Vagina (tissue), 2 donors: ENCODE data around the gene PTP4A2. TPM values are rescaled to one million over a fixed set of nuclear protein-coding genes. Genes with fewer than 3 reads are reported as not detected.

Experiments used
- DNase-seq, 2 donors: peaks; one replicate each; pipeline ENCODE4 v3.0.0-alpha.2; 2017; ENCODE audit errors: extremely low spot score in 2 of 2
- H3K27ac ChIP-seq: fragments of 200-600 bp; sonication (generic); one replicate; pipeline ENCODE4 v1.5.1; 2019
- H3K27me3 ChIP-seq: fragments of 200-600 bp; sonication (generic); one replicate; pipeline ENCODE4 v1.5.1; 2019
- H3K36me3 ChIP-seq, 2 donors: fragments of 200-600 bp; sonication (generic); one replicate each; pipeline ENCODE4 v1.5.1; 2017 to 2019
- H3K4me1 ChIP-seq: fragments of 200-600 bp; sonication (generic); one replicate; pipeline ENCODE4 v1.5.1; 2019
- H3K4me3 ChIP-seq, 2 donors: fragments of 200-600 bp; sonication (generic); 1 replicate in 1 of 2; 2 replicates in 1 of 2; pipeline ENCODE4 v1.5.1; 2016 to 2019
- H3K9me3 ChIP-seq: fragments of 200-600 bp; sonication (generic); one replicate; pipeline ENCODE4 v1.5.1; 2019
- CTCF ChIP-seq, 3 experiments: fragments of 450-650 bp in 2 of 3; fragments of 200-600 bp in 1 of 3; sonication (generic) in 1 of 3; IDR thresholded peaks; one replicate each; pipeline ENCODE4 v1.5.1; 2017 to 2019; ENCODE audit warnings: antibody characterized with exemption in 3 of 3, mild to moderate bottlenecking in 2 of 3, moderate library complexity in 2 of 3
- POLR2A ChIP-seq, 2 donors: fragments of 450-650 bp; IDR thresholded peaks; one replicate each; pipeline ENCODE4 v1.6.1; 2017; ENCODE audit warnings: antibody characterized with exemption in 2 of 2, mild to moderate bottlenecking in 2 of 2, moderate library complexity in 2 of 2
- POLR2AphosphoS5 ChIP-seq, 2 donors: sonication (generic); formaldehyde crosslinking; IDR thresholded peaks; one replicate each; pipeline ENCODE4 v1.9.0; 2017; ENCODE audit warnings: antibody characterized with exemption in 2 of 2, mild to moderate bottlenecking in 2 of 2, low read depth in 1 of 2; ENCODE audit not compliant: insufficient read depth in 1 of 2
- intact Hi-C: fragments of 100-400 bp; cut with DNase I; formaldehyde crosslinking; loops from one replicate; pipeline ENCODE4 v1.15.1; 2023
- total RNA-seq: library from RNA; depleted of rRNA; stranded (reverse); fragments of >200 nt; gene quantifications from one replicate; pipeline ENCODE4 v1.2.3, GENCODE V29; 2016

Gene PTP4A2
- total RNA-seq, 1 donor from 2014 or later = 112 TPM

- DNase-seq = no peak
- TF ChIP-seq POLR2A (IDR thresholded peaks at IDR 0.05) = no peak
- no peak for TF ChIP-seq POLR2AphosphoS5 (IDR thresholded peaks at IDR 0.05; ENCODE audit: insufficient read depth in 1 of 2, low read depth in 1 of 2)
- no peak for TF ChIP-seq CTCF (IDR thresholded peaks at IDR 0.05)
- intact Hi-C loops = no loop called here
- no peaks in the 10 kb centered on the region for H3K27me3 ChIP-seq
- no peaks in the 10 kb centered on the region for H3K4me1 ChIP-seq
- H3K27ac ChIP-seq = no peak overlapping the region
- no peaks in the 10 kb centered on the region for H3K9me3 ChIP-seq
- no peaks in the 10 kb centered on the region for H3K36me3 ChIP-seq
- no peak overlapping the region for H3K4me3 ChIP-seq
Observed at GRCh38 chr1:31860581-31860980, 77.6 kb downstream of the PTP4A2 start.

- H3K27ac ChIP-seq = no peak overlapping the region
- no peaks in the 10 kb centered on the region for H3K27me3 ChIP-seq
- no peak for DNase-seq
- intact Hi-C loops = no loop called here
- H3K36me3 ChIP-seq = no peaks in the 10 kb centered on the region
- H3K4me1 ChIP-seq = no peaks in the 10 kb centered on the region
- no peak overlapping the region for H3K4me3 ChIP-seq
- no peaks in the 10 kb centered on the region for H3K9me3 ChIP-seq
- TF ChIP-seq POLR2A (IDR thresholded peaks at IDR 0.05) = no peak
- no peak for TF ChIP-seq POLR2AphosphoS5 (IDR thresholded peaks at IDR 0.05; ENCODE audit: insufficient read depth in 1 of 2, low read depth in 1 of 2)
Observed at GRCh38 chr1:31859719-31860118, 78.4 kb downstream of the PTP4A2 start.

GRCh38 chr1:31859044-31859443 lies 79.1 kb downstream of the PTP4A2 start:
- no peak for DNase-seq
- Histone ChIP-seq H3K27me3 (no peaks in the 10 kb centered on the region), H3K9me3 (no peaks in the 10 kb centered on the region), H3K4me3 (no peak overlapping the region), H3K27ac (no peak overlapping the region), H3K36me3 (no peaks in the 10 kb centered on the region), H3K4me1 (no peaks in the 10 kb centered on the region)
- TF ChIP-seq POLR2AphosphoS5 (IDR thresholded peaks at IDR 0.05; ENCODE audit: insufficient read depth in 1 of 2, low read depth in 1 of 2) = no peak
- TF ChIP-seq CTCF (IDR thresholded peaks at IDR 0.05) = no peak
- no peak for TF ChIP-seq POLR2A (IDR thresholded peaks at IDR 0.05)
- intact Hi-C loops = no loop called here

- Histone ChIP-seq H3K9me3 (no peaks in the 10 kb centered on the region), H3K4me3 (no peak overlapping the region), H3K27me3 (no peaks in the 10 kb centered on the region), H3K4me1 (no peaks in the 10 kb centered on the region), H3K27ac (no peak overlapping the region), H3K36me3 (no peaks in the 10 kb centered on the region)
- TF ChIP-seq POLR2AphosphoS5 (IDR thresholded peaks at IDR 0.05; ENCODE audit: insufficient read depth in 1 of 2, low read depth in 1 of 2) (no peak), CTCF (IDR thresholded peaks at IDR 0.05) (no peak), POLR2A (IDR thresholded peaks at IDR 0.05) (no peak)
- no peak for DNase-seq
- intact Hi-C loops = no loop called here
Observed at GRCh38 chr1:31857863-31858262, 80.3 kb downstream of the PTP4A2 start.

Other genes with a start within 250 kb of the PTP4A2 start
- 82.3 TPM for gene COL16A1, start 234.4 kb downstream of the PTP4A2 start, total RNA-seq
- gene ADGRB2, start 174.0 kb downstream of the PTP4A2 start, total RNA-seq = 3.9 TPM
- 4.2 TPM for gene SPOCD1, start 122.3 kb downstream of the PTP4A2 start, total RNA-seq
- gene KHDRBS1, start 75.5 kb upstream of the PTP4A2 start, total RNA-seq = 104 TPM
- 8.3 TPM for gene TMEM39B, start 134.6 kb upstream of the PTP4A2 start, total RNA-seq
- 28.7 TPM for gene KPNA6, start 169.7 kb upstream of the PTP4A2 start, total RNA-seq
- gene TXLNA, start 241.3 kb upstream of the PTP4A2 start, total RNA-seq = 45.7 TPM